SIG-M5 (cell line): Measurements from ENCODE around the gene SYNCRIP.
A peak's percentile ranks its signal among the peaks of the same experiment; 100 is the strongest.
"Not testable (repeated sequence)": the region's sequence is repeated elsewhere in the genome, so short reads cannot be mapped to it uniquely, and the experiment has no call there.

Source experiments
- DNase-seq: peaks from one replicate; lab custom pipeline; 2025; lab: John Stamatoyannopoulos, UW

The SYNCRIP gene

GRCh38 chr6:85669735-85670194, 27.1 kb upstream of the SYNCRIP start:
- peak; percentile 15 for DNase-seq

GRCh38 chr6:85662251-85662650, 19.6 kb upstream of the SYNCRIP start:
- DNase-seq: no peak

GRCh38 chr6:85660181-85660611, 17.5 kb upstream of the SYNCRIP start:
- no peak for DNase-seq

- no peak for DNase-seq
These were observed 7.9 kb upstream of the SYNCRIP start for GRCh38 chr6:85650606-85651005.

GRCh38 chr6:85644279-85644762, 1.6 kb upstream of the SYNCRIP start:
- no peak for DNase-seq

GRCh38 chr6:85643537-85644278, 1.0 kb upstream of the SYNCRIP start:
- DNase-seq: peak; percentile 91

GRCh38 chr6:85641897-85642773, 551 bp downstream of the SYNCRIP start:
- DNase-seq: peak; percentile 10

- DNase-seq: no peak
These were observed 1.2 kb downstream of the SYNCRIP start for GRCh38 chr6:85641522-85641896.

GRCh38 chr6:85640821-85641220, 1.9 kb downstream of the SYNCRIP start:
- no peak for DNase-seq

GRCh38 chr6:85637579-85637978, 5.1 kb downstream of the SYNCRIP start:
- DNase-seq: no peak

GRCh38 chr6:85632164-85632942, 10.3 kb downstream of the SYNCRIP start:
- no peak for DNase-seq

GRCh38 chr6:85631117-85631516, 11.6 kb downstream of the SYNCRIP start:
- not testable (repeated sequence) for DNase-seq

GRCh38 chr6:85628353-85628752, 14.3 kb downstream of the SYNCRIP start:
- DNase-seq: no peak

GRCh38 chr6:85620308-85620707, 22.4 kb downstream of the SYNCRIP start:
- no peak for DNase-seq

- no peak for DNase-seq
These were observed 27.9 kb downstream of the SYNCRIP start for GRCh38 chr6:85614780-85615179.

GRCh38 chr6:85612690-85613474, 29.8 kb downstream of the SYNCRIP start:
- no peak for DNase-seq

- DNase-seq: no peak
These were observed 32.3 kb downstream of the SYNCRIP start for GRCh38 chr6:85610182-85610895.

- no peak for DNase-seq
These were observed 40.6 kb downstream of the SYNCRIP start for GRCh38 chr6:85602100-85602499.

GRCh38 chr6:85600713-85601313, 41.9 kb downstream of the SYNCRIP start:
- no peak for DNase-seq
